HCT116 (cell line): ENCODE measurements around the gene CNN3. TPM values are rescaled to one million over a fixed set of nuclear protein-coding genes. Genes with fewer than 3 reads are reported as not detected.

Source experiments
- ATAC-seq: fragments of 200-7000 bp; cut with Tn5 transposase; 2 replicates; pipeline ENCODE4 v1.9.1; 2020; ENCODE audit warnings: mild to moderate bottlenecking, moderate library complexity
- BruUV-seq: library from RNA; stranded (reverse); fragments of 400-500 nt; replicated peaks from 2 replicates; lab custom pipeline; 2021; lab: Mats Ljungman, UMichigan
- CTCF ChIA-PET: fragments of 300-600 bp; sonication (Branson Sonifier 250); formaldehyde crosslinking; loops from one replicate; lab custom pipeline; 2021; ENCODE audit warnings: antibody characterized with exemption; lab: Charles Lee
- POLR2A ChIA-PET: fragments of 300-600, 350-600 bp; sonication (Branson Sonifier 250); formaldehyde crosslinking; loops from one replicate; lab custom pipeline; 2021; ENCODE audit warnings: antibody characterized with exemption; lab: Charles Lee
- RAD21 ChIA-PET, 2 experiments: fragments of 300-600 bp; sonication (Branson Sonifier 250); formaldehyde crosslinking; loops; one replicate each; lab custom pipeline; 2023; ENCODE audit warnings: low total read pairs in 2 of 2; ENCODE audit not compliant: uncharacterized antibody in 2 of 2, unreplicated experiment in 2 of 2, low non-redundant PET in 1 of 2; lab: Charles Lee
- DNase-seq: peaks from one replicate; pipeline ENCODE4 v3.0.0-alpha.2; 2010; ENCODE audit warnings: low read depth, low spot score
- H2AFZ ChIP-seq: fragments of 200-600 bp; shearing (Covaris generic), sonication (generic); 2 replicates; pipeline ENCODE4 v1.6.1; 2017; ENCODE audit warnings: low read depth, mixed run types, mixed read lengths, antibody characterized with exemption, low read length; ENCODE audit not compliant: poor library complexity, severe bottlenecking
- H3K27ac ChIP-seq: 2 replicates; pipeline ENCODE4 v1.5.1; 2012; ENCODE audit warnings: low read depth, low read length
- H3K27me3 ChIP-seq: fragments of 200-600 bp; sonication (generic); 2 replicates; pipeline ENCODE4 v1.6.1; 2016; ENCODE audit warnings: mixed run types, low read length, mixed read lengths; ENCODE audit not compliant: insufficient read depth
- H3K36me3 ChIP-seq, 2 experiments: fragments of 200-500 bp in 1 of 2; fragments of 200-600 bp in 1 of 2; sonication (Bioruptor generic) in 1 of 2; sonication (generic) in 1 of 2; 2 replicates each; pipeline versions ENCODE4 v1.5.1 to v1.6.1; 2014 to 2016; ENCODE audit warnings: low read length in 2 of 2, inconsistent platforms in 1 of 2, mixed read lengths in 1 of 2, mixed run types in 1 of 2; ENCODE audit not compliant: insufficient read depth in 2 of 2, control insufficient read depth in 1 of 2
- H3K4me1 ChIP-seq, 2 experiments: fragments of 200-600 bp in 1 of 2; sonication (generic) in 1 of 2; 2 replicates each; pipeline versions ENCODE4 v1.5.1 to v1.6.1; 2012 to 2017; ENCODE audit warnings: low read length in 2 of 2, inconsistent platforms in 1 of 2, mild to moderate bottlenecking in 1 of 2, mixed read lengths in 1 of 2, mixed run types in 1 of 2, moderate library complexity in 1 of 2; ENCODE audit not compliant: insufficient read depth in 2 of 2, control insufficient read depth in 1 of 2
- H3K4me2 ChIP-seq: fragments of 200-600 bp; sonication (generic); 2 replicates; pipeline ENCODE4 v1.6.1; 2017; ENCODE audit warnings: mixed run types, low read length, mixed read lengths
- H3K4me3 ChIP-seq, 2 experiments: fragments of 200-600 bp in 1 of 2; sonication (generic) in 1 of 2; replicated peaks in 1 of 2; 2 replicates each; pipeline ENCODE4 v1.5.1; 2011 to 2016; ENCODE audit warnings: low read length in 2 of 2, control low read depth in 1 of 2, low read depth in 1 of 2, mild to moderate bottlenecking in 1 of 2, mixed read lengths in 1 of 2, mixed run types in 1 of 2
- H3K79me2 ChIP-seq: fragments of 200-600 bp; sonication (generic); 2 replicates; pipeline ENCODE4 v1.6.1; 2017; ENCODE audit warnings: mild to moderate bottlenecking, mixed run types, low read length, moderate library complexity, mixed read lengths; ENCODE audit not compliant: insufficient read depth
- H3K9ac ChIP-seq: fragments of 200-600 bp; sonication (generic); 2 replicates; pipeline ENCODE4 v1.6.1; 2016; ENCODE audit warnings: low read length, mixed read lengths
- H3K9me2 ChIP-seq: fragments of 200-600 bp; sonication (generic), shearing (Covaris generic); 2 replicates; pipeline ENCODE4 v1.6.1; 2017; ENCODE audit warnings: mixed run types, mild to moderate bottlenecking, moderate library complexity; ENCODE audit not compliant: insufficient read depth
- H3K9me3 ChIP-seq, 2 experiments: fragments of 200-500 bp in 1 of 2; fragments of 200-600 bp in 1 of 2; sonication (Bioruptor generic) in 1 of 2; sonication (generic) in 1 of 2; 2 replicates each; pipeline ENCODE4 v1.6.1; 2014 to 2017; ENCODE audit warnings: low read length in 2 of 2, mixed read lengths in 2 of 2, inconsistent platforms in 1 of 2, low read depth in 1 of 2, mild to moderate bottlenecking in 1 of 2, mixed run types in 1 of 2, moderate library complexity in 1 of 2; ENCODE audit not compliant: control insufficient read depth in 1 of 2, insufficient read depth in 1 of 2
- H4K20me1 ChIP-seq: fragments of 200-600 bp; sonication (generic), shearing (Covaris generic); 2 replicates; pipeline ENCODE4 v1.6.1; 2017; ENCODE audit warnings: mixed run types, mild to moderate bottlenecking, moderate library complexity; ENCODE audit not compliant: insufficient read depth
- ATF3 ChIP-seq: IDR thresholded peaks from 2 replicates; pipeline ENCODE4 v1.6.1; 2012
- CEBPB ChIP-seq: IDR thresholded peaks from 2 replicates; pipeline ENCODE4 v1.6.1; 2012; ENCODE audit warnings: low read depth
- CTCF ChIP-seq, 3 experiments: fragments of 200-600 bp in 1 of 3; sonication (generic) in 1 of 3; IDR thresholded peaks in 2 of 3; conservative IDR thresholded peaks in 1 of 3; 2 replicates each; pipeline ENCODE4 v1.5.1; 2012 to 2017; ENCODE audit warnings: low read depth in 2 of 3, low read length in 2 of 3, antibody characterized with exemption in 1 of 3, borderline replicate concordance in 1 of 3, control low read depth in 1 of 3, mild to moderate bottlenecking in 1 of 3, mixed read lengths in 1 of 3, mixed run types in 1 of 3, moderate library complexity in 1 of 3; ENCODE audit not compliant: insufficient read depth in 1 of 3
- EGR1 ChIP-seq: IDR thresholded peaks from 2 replicates; pipeline ENCODE4 v1.6.1; 2012; ENCODE audit warnings: low read depth
- FOSL1 ChIP-seq: IDR thresholded peaks from 2 replicates; pipeline ENCODE4 v1.6.1; 2012; ENCODE audit warnings: low read depth
- MAX ChIP-seq: IDR thresholded peaks from 2 replicates; pipeline ENCODE4 v1.6.1; 2012
- POLR2A ChIP-seq: IDR thresholded peaks from 2 replicates; pipeline ENCODE4 v1.7.0; 2011; ENCODE audit warnings: borderline replicate concordance; ENCODE audit not compliant: insufficient read depth, insufficient read length; ENCODE audit errors: extremely low read depth
- POLR2AphosphoS5 ChIP-seq: IDR thresholded peaks from 2 replicates; pipeline ENCODE4 v1.6.1; 2011; ENCODE audit warnings: mild to moderate bottlenecking, low read depth, low read length, moderate library complexity
- SIN3A ChIP-seq: IDR thresholded peaks from 2 replicates; pipeline ENCODE4 v1.6.1; 2012; ENCODE audit warnings: low read depth
- SP1 ChIP-seq: IDR thresholded peaks from 2 replicates; pipeline ENCODE4 v1.6.1; 2012; ENCODE audit warnings: low read depth
- SRF ChIP-seq: IDR thresholded peaks from 2 replicates; pipeline ENCODE4 v1.6.1; 2012; ENCODE audit warnings: low read depth
- YY1 ChIP-seq: IDR thresholded peaks from 2 replicates; pipeline ENCODE4 v1.6.1; 2011; ENCODE audit warnings: low read length, low read depth, moderate library complexity, mild to moderate bottlenecking; ENCODE audit not compliant: insufficient replicate concordance; ENCODE audit errors: extremely low read depth
- ZBTB33 ChIP-seq: IDR thresholded peaks from 2 replicates; pipeline ENCODE4 v1.6.1; 2011; ENCODE audit warnings: mild to moderate bottlenecking, low read length, moderate library complexity; ENCODE audit not compliant: insufficient replicate concordance; ENCODE audit errors: extremely low read depth
- ZFX ChIP-seq: fragments of 450-650 bp; IDR thresholded peaks from 2 replicates; pipeline ENCODE4 v1.6.1; 2017
- intact Hi-C: fragments of 100-400 bp; cut with micrococcal nuclease; formaldehyde crosslinking; loops from 2 replicates; pipeline ENCODE4 v1.10.0; 2022
- total RNA-seq: library from RNA; stranded (reverse); gene quantifications from one replicate; pipeline ENCODE4 v1.2.1, GENCODE V29; 2021; ENCODE audit not compliant: unreplicated experiment

The CNN3 gene
- total RNA-seq, 1 experiment from 2014 or later: 109 TPM

- ChIA-PET RAD21 (no interaction called here), POLR2A (no interaction called here), CTCF (no interaction called here)
- H4K20me1 ChIP-seq: no peaks in the 10 kb centered on the region
- no peaks in the 10 kb centered on the region for H3K9me3 ChIP-seq
- no peaks in the 10 kb centered on the region for H3K9me2 ChIP-seq
- no peak overlapping the region for H3K4me2 ChIP-seq
- no peaks in the 10 kb centered on the region for H3K27me3 ChIP-seq
- no peak overlapping the region for H2AFZ ChIP-seq
- no TSS peak for BruUV-seq
- H3K27ac ChIP-seq: no peak overlapping the region
- H3K36me3 ChIP-seq: no peaks in the 10 kb centered on the region
- DNase-seq (no peak), ATAC-seq (no peak)
- no peaks in the 10 kb centered on the region for H3K79me2 ChIP-seq
- H3K9ac ChIP-seq: no peak overlapping the region
- peaks cover 0 to 12% of the 10 kb centered on the region in 2 experiments; a peak in 1 of 4 replicates for H3K4me1 ChIP-seq
- intact Hi-C loops: no loop called here
- no peak overlapping the region for H3K4me3 ChIP-seq
- TF ChIP-seq FOSL1: no peak
- TF ChIP-seq SP1: no peak
- TF ChIP-seq ZBTB33: no peak
- TF ChIP-seq MAX: no peak
- no peak for TF ChIP-seq EGR1
- no peak for TF ChIP-seq ATF3
- TF ChIP-seq ZFX: no peak
- TF ChIP-seq POLR2AphosphoS5: no peak
- no peak for TF ChIP-seq POLR2A
These were observed 43.9 kb upstream of the CNN3 start for GRCh38 chr1:94970783-94971182.

GRCh38 chr1:94969137-94969536 is 42.2 kb upstream of the CNN3 start:
- POLR2A ChIA-PET: no interaction called here
- CTCF ChIA-PET: no interaction called here
- Histone ChIP-seq H3K4me1 (peaks cover 0 to 12% of the 10 kb centered on the region in 2 experiments; a peak in 1 of 4 replicates), H3K27me3 (no peaks in the 10 kb centered on the region), H3K9ac (no peak overlapping the region), H3K4me3 (no peak overlapping the region), H3K9me2 (no peaks in the 10 kb centered on the region), H4K20me1 (no peaks in the 10 kb centered on the region), H3K4me2 (no peak overlapping the region), H3K27ac (no peak overlapping the region), H3K36me3 (no peaks in the 10 kb centered on the region), H2AFZ (no peak overlapping the region), H3K79me2 (no peaks in the 10 kb centered on the region), H3K9me3 (no peaks in the 10 kb centered on the region)
- RAD21 ChIA-PET: no interaction called here
- intact Hi-C loops: no loop called here
- BruUV-seq: no TSS peak
- DNase-seq: no peak
- no peak for ATAC-seq
- TF ChIP-seq YY1 (no peak), SRF (no peak), CTCF (IDR thresholded peaks at IDR 0.05 in 2 of 3, conservative IDR thresholded peaks at IDR 0.05 in 1 of 3; ENCODE audit: borderline replicate concordance in 1 of 3, insufficient read depth in 1 of 3, low read depth in 2 of 3, low read length in 2 of 3) (no peak), POLR2AphosphoS5 (no peak), SIN3A (no peak), ZBTB33 (no peak), CEBPB (no peak), ZFX (no peak)
